Tibial nerve (tissue), 4 donors: ENCODE data around the gene RERG.

Experiments used
- CTCF ChIP-seq, 5 experiments: fragments of 200-600 bp in 3 of 5; fragments of 450-650 bp in 2 of 5; sonication (generic) in 3 of 5; IDR thresholded peaks; one replicate each; pipeline ENCODE4 v1.5.1; 2016 to 2019; ENCODE audit warnings: antibody characterized with exemption in 5 of 5, mild to moderate bottlenecking in 3 of 5, moderate library complexity in 2 of 5
- EP300 ChIP-seq, 2 donors: sonication (generic); formaldehyde crosslinking; IDR thresholded peaks; one replicate each; pipeline ENCODE4 v1.6.1; 2017; ENCODE audit warnings: antibody characterized with exemption in 2 of 2, mild to moderate bottlenecking in 1 of 2

- TF ChIP-seq CTCF (IDR thresholded peaks at IDR 0.05) = no peak
- TF ChIP-seq EP300 (IDR thresholded peaks at IDR 0.05) = no peak
These were observed 8.9 kb upstream of the RERG start for GRCh38 chr12:15230137-15230536.
